ENCODE results near the gene PHF10. TPM values are rescaled to one million over a fixed set of nuclear protein-coding genes. Genes with fewer than 3 reads are reported as not detected.

The PHF10 gene
- total RNA-seq, 3 donors from 2014 or later, result 50.1 to 79.2 (median 61.6) TPM

DNA sequence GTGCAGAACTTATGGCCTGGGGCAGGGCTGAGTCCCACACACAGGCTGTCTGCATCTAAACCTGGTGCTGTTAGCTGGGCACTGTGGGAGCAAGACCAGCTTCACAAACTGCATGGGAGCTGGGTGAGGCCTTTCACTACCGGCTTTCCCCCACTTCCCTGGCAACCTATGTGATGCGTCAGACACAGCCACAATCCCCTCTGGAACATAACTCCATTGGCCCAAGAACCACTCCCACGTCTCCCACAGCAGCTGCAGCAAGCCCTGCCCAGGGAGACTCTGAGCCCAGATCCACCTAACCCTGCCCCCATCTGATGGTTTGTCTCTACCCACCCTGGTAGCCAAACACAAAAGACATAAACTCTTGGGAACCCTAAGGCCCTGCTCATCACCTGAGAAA, 31.8 kb downstream of the PHF10 start:
- intact Hi-C loops (cut with DNase I; ENCODE audit: low total_unique reads), result no loop called here
- Histone ChIP-seq H3K9me3 (peaks cover 3 to 15% of the 10 kb centered on the region in 2 donors), H3K4me3 (no peak overlapping the region), H3K4me1 (no peaks in the 10 kb centered on the region), H3K27me3 (no peaks in the 10 kb centered on the region), H3K36me3 (peaks cover 8% of the 10 kb centered on the region), H3K27ac (no peak overlapping the region)
- TF ChIP-seq, protein P1, sequence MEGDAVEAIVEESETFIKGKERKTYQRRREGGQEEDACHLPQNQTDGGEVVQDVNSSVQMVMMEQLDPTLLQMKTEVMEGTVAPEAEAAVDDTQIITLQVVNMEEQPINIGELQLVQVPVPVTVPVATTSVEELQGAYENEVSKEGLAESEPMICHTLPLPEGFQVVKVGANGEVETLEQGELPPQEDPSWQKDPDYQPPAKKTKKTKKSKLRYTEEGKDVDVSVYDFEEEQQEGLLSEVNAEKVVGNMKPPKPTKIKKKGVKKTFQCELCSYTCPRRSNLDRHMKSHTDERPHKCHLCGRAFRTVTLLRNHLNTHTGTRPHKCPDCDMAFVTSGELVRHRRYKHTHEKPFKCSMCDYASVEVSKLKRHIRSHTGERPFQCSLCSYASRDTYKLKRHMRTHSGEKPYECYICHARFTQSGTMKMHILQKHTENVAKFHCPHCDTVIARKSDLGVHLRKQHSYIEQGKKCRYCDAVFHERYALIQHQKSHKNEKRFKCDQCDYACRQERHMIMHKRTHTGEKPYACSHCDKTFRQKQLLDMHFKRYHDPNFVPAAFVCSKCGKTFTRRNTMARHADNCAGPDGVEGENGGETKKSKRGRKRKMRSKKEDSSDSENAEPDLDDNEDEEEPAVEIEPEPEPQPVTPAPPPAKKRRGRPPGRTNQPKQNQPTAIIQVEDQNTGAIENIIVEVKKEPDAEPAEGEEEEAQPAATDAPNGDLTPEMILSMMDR (IDR thresholded peaks at IDR 0.05), result no peak
- TF ChIP-seq POLR2AphosphoS5 (IDR thresholded peaks at IDR 0.05) (no peak), POLR2A (IDR thresholded peaks at IDR 0.05) (no peak)
- no peak for DNase-seq (ENCODE audit: low spot score in 2 of 2)

DNA sequence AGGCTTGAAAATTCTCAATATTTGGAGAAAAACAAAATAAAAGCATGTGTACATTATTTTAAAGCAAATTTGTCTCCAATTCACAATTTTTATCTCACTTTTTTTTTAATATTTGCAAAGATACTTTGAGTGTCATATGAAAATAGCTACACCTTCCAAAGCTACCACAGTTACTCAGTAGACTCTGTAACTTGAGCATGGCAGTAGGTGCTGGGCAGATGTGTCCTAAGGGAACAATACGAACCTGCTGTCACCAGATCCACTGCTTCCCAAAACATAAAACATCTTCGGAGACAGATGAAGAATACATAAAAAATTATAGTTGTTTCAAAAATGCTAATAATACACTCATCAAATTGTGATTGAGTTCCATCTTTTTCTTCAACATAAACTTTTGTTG, 33.0 kb downstream of the PHF10 start:
- Histone ChIP-seq H3K4me1 (no peaks in the 10 kb centered on the region), H3K4me3 (no peak overlapping the region), H3K9me3 (peaks cover 4 to 26% of the 10 kb centered on the region in 2 donors), H3K27me3 (no peaks in the 10 kb centered on the region), H3K36me3 (peaks cover 12% of the 10 kb centered on the region), H3K27ac (no peak overlapping the region)
- TF ChIP-seq POLR2A (IDR thresholded peaks at IDR 0.05), result no peak
- TF ChIP-seq POLR2AphosphoS5 (IDR thresholded peaks at IDR 0.05), result no peak
- intact Hi-C loops (cut with DNase I; ENCODE audit: low total_unique reads), result no loop called here
- DNase-seq (ENCODE audit: low spot score in 2 of 2), result no peak

DNA sequence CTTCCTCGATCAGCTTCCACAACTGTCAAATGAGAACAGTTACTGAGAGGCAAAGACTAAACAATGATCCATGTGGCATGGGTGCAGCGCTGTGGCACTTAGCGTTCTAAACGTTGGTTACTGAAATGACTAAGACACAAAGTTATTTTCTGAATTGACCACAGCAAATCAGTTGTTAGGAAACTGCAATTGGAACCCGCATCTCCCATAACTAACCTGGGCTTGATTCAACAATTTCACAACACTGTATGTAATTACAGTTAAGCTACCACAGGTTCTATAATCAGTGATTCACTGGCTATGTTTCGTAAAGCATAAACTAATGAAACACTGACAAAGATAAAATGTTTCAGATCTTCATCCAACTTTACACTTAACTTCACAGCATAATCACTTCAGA, 35.0 kb downstream of the PHF10 start:
- H3K4me3 ChIP-seq, result no peak overlapping the region
- peaks cover 11 to 35% of the 10 kb centered on the region in 2 donors for H3K9me3 ChIP-seq
- no peak overlapping the region for H3K27ac ChIP-seq
- no peaks in the 10 kb centered on the region for H3K27me3 ChIP-seq
- no peaks in the 10 kb centered on the region for H3K4me1 ChIP-seq
- DNase-seq (ENCODE audit: low spot score in 2 of 2), result no peak
- intact Hi-C loops (cut with DNase I; ENCODE audit: low total_unique reads), result no loop called here
- TF ChIP-seq, protein P1 (IDR thresholded peaks at IDR 0.05), result no peak
- TF ChIP-seq POLR2A (IDR thresholded peaks at IDR 0.05), result no peak
- TF ChIP-seq POLR2AphosphoS5 (IDR thresholded peaks at IDR 0.05), result no peak
- peaks cover 12% of the 10 kb centered on the region for H3K36me3 ChIP-seq

DNA sequence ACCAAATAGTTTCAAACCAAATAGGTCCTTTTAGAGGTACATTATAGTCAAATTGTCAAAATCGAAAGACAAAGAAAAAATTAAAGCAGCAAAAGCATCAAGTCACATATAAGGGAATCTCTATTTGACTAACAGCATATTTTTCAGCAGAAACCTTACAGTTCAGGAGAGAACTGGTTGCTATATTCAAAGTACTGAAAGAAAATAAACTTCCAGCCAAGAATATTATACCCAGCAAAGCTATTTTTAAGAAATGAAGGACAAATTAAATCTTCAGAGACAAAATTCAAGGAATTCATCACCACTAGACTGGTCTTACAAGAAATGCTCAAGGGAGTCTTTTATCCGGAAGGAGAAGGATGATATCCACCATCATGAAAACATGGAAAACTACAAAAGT, 38.4 kb downstream of the PHF10 start:
- Histone ChIP-seq H3K4me1 (no peaks in the 10 kb centered on the region), H3K27me3 (no peaks in the 10 kb centered on the region), H3K4me3 (no peak overlapping the region), H3K36me3 (peaks cover 12% of the 10 kb centered on the region), H3K9me3 (peaks cover 8 to 25% of the 10 kb centered on the region in 2 donors), H3K27ac (no peak overlapping the region)
- TF ChIP-seq POLR2AphosphoS5 (IDR thresholded peaks at IDR 0.05) (no peak), POLR2A (IDR thresholded peaks at IDR 0.05) (no peak)
- TF ChIP-seq, protein P1 (IDR thresholded peaks at IDR 0.05), result no peak
- intact Hi-C loops (cut with DNase I; ENCODE audit: low total_unique reads), result no loop called here
- DNase-seq (ENCODE audit: low spot score in 2 of 2), result no peak

DNA sequence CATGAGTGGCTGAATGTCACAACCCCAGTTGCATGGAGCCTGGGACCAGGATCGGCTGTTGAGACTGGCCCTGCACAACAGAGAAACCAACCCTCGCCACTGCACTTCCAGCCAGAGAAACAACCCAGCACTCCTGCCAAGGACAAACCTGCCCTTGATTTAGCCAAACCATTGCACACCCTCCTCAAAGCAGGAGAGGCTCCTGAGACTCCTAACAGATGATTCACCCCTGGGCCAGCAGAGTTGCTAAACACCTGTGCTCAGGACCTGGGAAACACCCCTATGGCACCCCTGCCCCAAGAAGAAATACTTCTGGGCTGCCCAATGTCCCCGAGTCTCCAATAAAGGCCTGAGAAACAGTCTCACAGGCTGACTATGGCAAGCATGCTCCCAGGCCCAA, 40.2 kb downstream of the PHF10 start:
- Histone ChIP-seq H3K4me1 (no peaks in the 10 kb centered on the region), H3K9me3 (peaks cover 8 to 25% of the 10 kb centered on the region in 2 donors), H3K4me3 (no peak overlapping the region), H3K27me3 (no peaks in the 10 kb centered on the region), H3K36me3 (peaks cover 12% of the 10 kb centered on the region), H3K27ac (no peak overlapping the region)
- no peak for DNase-seq (ENCODE audit: low spot score in 2 of 2)
- TF ChIP-seq, protein P1 (IDR thresholded peaks at IDR 0.05), result no peak
- TF ChIP-seq POLR2A (IDR thresholded peaks at IDR 0.05), result no peak
- TF ChIP-seq POLR2AphosphoS5 (IDR thresholded peaks at IDR 0.05), result no peak
- intact Hi-C loops (cut with DNase I; ENCODE audit: low total_unique reads), result no loop called here

DNA sequence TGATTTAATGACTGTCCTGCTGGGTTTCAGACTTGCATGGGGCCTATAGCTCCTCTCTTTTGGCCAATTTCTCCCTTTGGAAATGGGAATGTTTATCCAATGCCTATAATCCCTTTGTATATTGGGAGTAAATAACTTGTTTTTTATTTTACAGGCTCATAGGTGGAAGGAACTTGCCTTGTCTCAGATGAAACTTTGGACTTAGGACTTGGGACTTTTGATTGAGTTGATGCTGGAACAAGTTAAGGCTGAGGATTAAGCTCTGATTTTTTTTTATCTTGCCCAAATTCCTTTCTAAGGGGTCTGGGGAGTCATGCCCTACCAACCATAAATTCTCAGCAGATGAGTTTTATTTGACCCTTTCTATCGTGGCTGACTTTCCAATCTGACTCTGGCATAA, 46.0 kb downstream of the PHF10 start:
- Histone ChIP-seq H3K27ac (no peak overlapping the region), H3K27me3 (no peaks in the 10 kb centered on the region), H3K4me3 (no peak overlapping the region), H3K9me3 (no peaks in the 10 kb centered on the region), H3K4me1 (no peaks in the 10 kb centered on the region), H3K36me3 (no peaks in the 10 kb centered on the region)
- TF ChIP-seq, protein P1 (IDR thresholded peaks at IDR 0.05), result no peak
- TF ChIP-seq POLR2AphosphoS5 (IDR thresholded peaks at IDR 0.05) (no peak), POLR2A (IDR thresholded peaks at IDR 0.05) (no peak)
- DNase-seq (ENCODE audit: low spot score in 2 of 2), result no peak
- intact Hi-C loops (cut with DNase I; ENCODE audit: low total_unique reads), result no loop called here

All from breast epithelium (tissue), 4 donors.